WTC11 (cell line): Measurements from ENCODE around the gene CTRB1.

Experiments
- TF ChIP-seq, protein P1 (sequence below): fragments of 200-600 bp; IDR thresholded peaks from 2 replicates; pipeline ENCODE4 v1.8.0; 2022; ENCODE audit warnings: antibody characterized with exemption
- TF ChIP-seq, protein P2 (sequence below): sonication (generic); formaldehyde crosslinking; IDR thresholded peaks from 2 replicates; pipeline ENCODE4 v1.8.1; 2022; ENCODE audit warnings: missing genetic modification reagents, borderline replicate concordance

DNA sequence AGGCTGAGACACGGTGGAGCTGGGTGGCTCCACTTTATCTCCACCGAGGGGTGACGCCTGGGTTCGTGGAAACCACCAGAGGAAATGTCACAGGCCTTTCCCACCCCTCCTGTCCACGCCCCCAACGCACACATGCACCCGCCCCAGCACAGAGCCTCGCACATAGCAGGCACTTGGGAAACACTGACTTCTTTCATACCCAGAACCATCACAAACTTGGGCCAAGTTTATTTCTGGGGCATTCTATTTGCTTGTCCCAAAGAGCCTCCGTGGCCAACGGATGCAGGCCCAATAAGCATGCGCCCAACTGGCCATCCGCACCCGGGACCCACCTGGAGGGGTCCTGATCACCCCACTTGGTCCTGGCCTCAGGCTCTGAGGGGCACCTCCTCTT, 29.4 kb downstream of the CTRB1 start:
- TF ChIP-seq, protein P1, sequence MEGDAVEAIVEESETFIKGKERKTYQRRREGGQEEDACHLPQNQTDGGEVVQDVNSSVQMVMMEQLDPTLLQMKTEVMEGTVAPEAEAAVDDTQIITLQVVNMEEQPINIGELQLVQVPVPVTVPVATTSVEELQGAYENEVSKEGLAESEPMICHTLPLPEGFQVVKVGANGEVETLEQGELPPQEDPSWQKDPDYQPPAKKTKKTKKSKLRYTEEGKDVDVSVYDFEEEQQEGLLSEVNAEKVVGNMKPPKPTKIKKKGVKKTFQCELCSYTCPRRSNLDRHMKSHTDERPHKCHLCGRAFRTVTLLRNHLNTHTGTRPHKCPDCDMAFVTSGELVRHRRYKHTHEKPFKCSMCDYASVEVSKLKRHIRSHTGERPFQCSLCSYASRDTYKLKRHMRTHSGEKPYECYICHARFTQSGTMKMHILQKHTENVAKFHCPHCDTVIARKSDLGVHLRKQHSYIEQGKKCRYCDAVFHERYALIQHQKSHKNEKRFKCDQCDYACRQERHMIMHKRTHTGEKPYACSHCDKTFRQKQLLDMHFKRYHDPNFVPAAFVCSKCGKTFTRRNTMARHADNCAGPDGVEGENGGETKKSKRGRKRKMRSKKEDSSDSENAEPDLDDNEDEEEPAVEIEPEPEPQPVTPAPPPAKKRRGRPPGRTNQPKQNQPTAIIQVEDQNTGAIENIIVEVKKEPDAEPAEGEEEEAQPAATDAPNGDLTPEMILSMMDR, result no peak
- TF ChIP-seq, protein P2, sequence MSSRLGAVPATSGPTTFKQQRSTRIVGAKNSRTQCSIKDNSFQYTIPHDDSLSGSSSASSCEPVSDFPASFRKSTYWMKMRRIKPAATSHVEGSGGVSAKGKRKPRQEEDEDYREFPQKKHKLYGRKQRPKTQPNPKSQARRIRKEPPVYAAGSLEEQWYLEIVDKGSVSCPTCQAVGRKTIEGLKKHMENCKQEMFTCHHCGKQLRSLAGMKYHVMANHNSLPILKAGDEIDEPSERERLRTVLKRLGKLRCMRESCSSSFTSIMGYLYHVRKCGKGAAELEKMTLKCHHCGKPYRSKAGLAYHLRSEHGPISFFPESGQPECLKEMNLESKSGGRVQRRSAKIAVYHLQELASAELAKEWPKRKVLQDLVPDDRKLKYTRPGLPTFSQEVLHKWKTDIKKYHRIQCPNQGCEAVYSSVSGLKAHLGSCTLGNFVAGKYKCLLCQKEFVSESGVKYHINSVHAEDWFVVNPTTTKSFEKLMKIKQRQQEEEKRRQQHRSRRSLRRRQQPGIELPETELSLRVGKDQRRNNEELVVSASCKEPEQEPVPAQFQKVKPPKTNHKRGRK (CRISPR knock-in tag), result no peak
